Loucy (cell line): Measurements from ENCODE around the gene NFKB2.
A peak's percentile ranks its signal among the peaks of the same experiment; 100 is the strongest.

Experiments
- H2AFZ ChIP-seq: fragments of 200-600 bp; sonication (generic); 2 replicates; pipeline ENCODE4 v1.6.0; 2016; ENCODE audit warnings: antibody characterized with exemption, mild to moderate bottlenecking, low read length, moderate library complexity
- H3F3A ChIP-seq: fragments of 200-600 bp; 2 replicates; pipeline ENCODE4 v1.6.0; 2016; ENCODE audit warnings: antibody characterized with exemption, low read depth, mild to moderate bottlenecking
- H3K27me3 ChIP-seq: fragments of 200-600 bp; sonication (generic); 2 replicates; pipeline ENCODE4 v1.6.1; 2014; ENCODE audit warnings: low read length, mild to moderate bottlenecking; ENCODE audit not compliant: insufficient read depth, poor library complexity, severe bottlenecking
- H3K36me3 ChIP-seq: fragments of 200-600 bp; sonication (generic); 2 replicates; pipeline ENCODE4 v1.6.1; 2016; ENCODE audit warnings: low read length; ENCODE audit not compliant: insufficient read depth
- H3K4me1 ChIP-seq: fragments of 200-600 bp; sonication (generic); 2 replicates; pipeline ENCODE4 v1.5.1; 2014; ENCODE audit warnings: low read length, mild to moderate bottlenecking; ENCODE audit not compliant: insufficient read depth, poor library complexity, severe bottlenecking
- H3K4me2 ChIP-seq: fragments of 200-600 bp; sonication (generic); 2 replicates; pipeline ENCODE4 v1.6.0; 2014; ENCODE audit warnings: antibody characterized with exemption, low read length, low read depth, mild to moderate bottlenecking; ENCODE audit not compliant: poor library complexity, severe bottlenecking
- H3K4me3 ChIP-seq: fragments of 200-600 bp; sonication (generic); 2 replicates; pipeline ENCODE4 v1.5.1; 2014; ENCODE audit warnings: low read length, mild to moderate bottlenecking, mixed read lengths; ENCODE audit not compliant: poor library complexity, severe bottlenecking
- H3K79me2 ChIP-seq: fragments of 200-600 bp; sonication (generic); 2 replicates; pipeline ENCODE4 v1.6.1; 2014; ENCODE audit warnings: low read length; ENCODE audit not compliant: insufficient read depth
- H3K9ac ChIP-seq: fragments of 200-600 bp; sonication (generic); 2 replicates; pipeline ENCODE4 v1.6.0; 2014; ENCODE audit warnings: mild to moderate bottlenecking, low read depth, low read length, moderate library complexity; ENCODE audit not compliant: poor library complexity, severe bottlenecking
- H3K9me2 ChIP-seq: fragments of 200-600 bp; sonication (generic); replicated peaks from 2 replicates; pipeline ENCODE4 v1.6.1; 2016; ENCODE audit warnings: low read depth, low read length, mixed read lengths
- H3K9me3 ChIP-seq: fragments of 200-600 bp; sonication (generic); 2 replicates; pipeline ENCODE4 v1.6.1; 2014; ENCODE audit warnings: mild to moderate bottlenecking, antibody characterized with exemption, low read length, low read depth; ENCODE audit not compliant: insufficient read depth
- H4K20me1 ChIP-seq: fragments of 200-600 bp; sonication (generic); 2 replicates; pipeline ENCODE4 v1.6.0; 2014; ENCODE audit warnings: antibody characterized with exemption, low read length, mild to moderate bottlenecking; ENCODE audit not compliant: insufficient read depth, poor library complexity, severe bottlenecking
- EZH2phosphoT487 ChIP-seq: fragments of 200-600 bp; IDR thresholded peaks from 2 replicates; pipeline ENCODE4 v1.6.1; 2018; ENCODE audit warnings: antibody characterized with exemption, mild to moderate bottlenecking, moderate library complexity, borderline replicate concordance
- TF ChIP-seq, protein P1 (sequence below): fragments of 200-600 bp; sonication (generic); conservative IDR thresholded peaks from 2 replicates; pipeline ENCODE4 v1.5.1; 2014; ENCODE audit warnings: mild to moderate bottlenecking, antibody characterized with exemption, low read length

The NFKB2 gene

DNA sequence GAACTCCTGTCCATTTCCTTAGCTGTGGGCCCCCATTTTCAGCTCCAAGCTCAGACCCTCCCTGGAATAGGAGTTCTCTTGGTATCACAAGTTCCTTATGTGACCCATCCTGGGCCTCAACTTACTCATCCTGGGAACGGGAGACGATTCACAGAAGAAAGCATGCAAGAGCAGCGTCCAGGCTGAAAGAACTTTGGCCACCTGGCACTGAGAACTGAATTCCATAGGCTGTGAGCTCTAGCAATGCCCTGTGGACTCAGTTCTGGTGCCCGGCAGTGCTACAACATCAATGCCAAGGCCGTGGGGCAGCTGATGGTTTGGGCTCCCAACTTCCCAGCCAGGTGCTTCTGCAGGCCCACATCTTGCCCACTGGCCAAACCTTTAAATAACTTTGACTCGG is 40.8 kb downstream of the NFKB2 start:
- H3K9ac ChIP-seq: no peak overlapping the region
- H3K27me3 ChIP-seq: no peaks in the 10 kb centered on the region
- peak overlapping the region; percentile 51 for H3K4me2 ChIP-seq
- H3K9me3 ChIP-seq: no peaks in the 10 kb centered on the region
- no peak overlapping the region for H2AFZ ChIP-seq
- no peak overlapping the region for H3K4me3 ChIP-seq
- TF ChIP-seq, protein P1, sequence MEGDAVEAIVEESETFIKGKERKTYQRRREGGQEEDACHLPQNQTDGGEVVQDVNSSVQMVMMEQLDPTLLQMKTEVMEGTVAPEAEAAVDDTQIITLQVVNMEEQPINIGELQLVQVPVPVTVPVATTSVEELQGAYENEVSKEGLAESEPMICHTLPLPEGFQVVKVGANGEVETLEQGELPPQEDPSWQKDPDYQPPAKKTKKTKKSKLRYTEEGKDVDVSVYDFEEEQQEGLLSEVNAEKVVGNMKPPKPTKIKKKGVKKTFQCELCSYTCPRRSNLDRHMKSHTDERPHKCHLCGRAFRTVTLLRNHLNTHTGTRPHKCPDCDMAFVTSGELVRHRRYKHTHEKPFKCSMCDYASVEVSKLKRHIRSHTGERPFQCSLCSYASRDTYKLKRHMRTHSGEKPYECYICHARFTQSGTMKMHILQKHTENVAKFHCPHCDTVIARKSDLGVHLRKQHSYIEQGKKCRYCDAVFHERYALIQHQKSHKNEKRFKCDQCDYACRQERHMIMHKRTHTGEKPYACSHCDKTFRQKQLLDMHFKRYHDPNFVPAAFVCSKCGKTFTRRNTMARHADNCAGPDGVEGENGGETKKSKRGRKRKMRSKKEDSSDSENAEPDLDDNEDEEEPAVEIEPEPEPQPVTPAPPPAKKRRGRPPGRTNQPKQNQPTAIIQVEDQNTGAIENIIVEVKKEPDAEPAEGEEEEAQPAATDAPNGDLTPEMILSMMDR: no peak
- no peak for TF ChIP-seq EZH2phosphoT487
- H4K20me1 ChIP-seq: no peaks in the 10 kb centered on the region
- H3K79me2 ChIP-seq: peaks cover 10% of the 10 kb centered on the region
- no peaks in the 10 kb centered on the region for H3K9me2 ChIP-seq
- no peaks in the 10 kb centered on the region for H3K36me3 ChIP-seq
- no peaks in the 10 kb centered on the region for H3F3A ChIP-seq
- peaks cover 4% of the 10 kb centered on the region for H3K4me1 ChIP-seq

DNA sequence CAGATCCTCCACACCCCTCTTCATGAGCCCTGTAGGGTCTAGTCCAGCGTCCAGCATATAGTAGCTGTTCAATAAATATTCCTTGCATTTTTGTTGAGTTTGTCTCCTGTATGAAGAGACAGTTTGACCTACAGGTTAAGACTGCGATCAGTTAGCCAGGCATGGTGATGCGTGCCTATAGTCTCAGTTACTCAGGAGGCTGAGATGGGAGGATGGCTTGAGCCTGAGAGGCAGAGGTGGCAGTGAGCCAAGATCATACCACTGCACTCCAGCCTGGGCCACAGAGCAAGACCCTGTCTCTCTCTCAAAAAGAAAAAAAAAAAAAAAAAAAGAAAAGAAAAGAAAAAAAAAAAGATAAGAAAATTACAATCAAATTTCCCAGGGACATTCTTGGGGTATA is 42.0 kb downstream of the NFKB2 start:
- no peak overlapping the region for H3K4me3 ChIP-seq
- no peak overlapping the region for H3K4me2 ChIP-seq
- no peak overlapping the region for H3K9ac ChIP-seq

DNA sequence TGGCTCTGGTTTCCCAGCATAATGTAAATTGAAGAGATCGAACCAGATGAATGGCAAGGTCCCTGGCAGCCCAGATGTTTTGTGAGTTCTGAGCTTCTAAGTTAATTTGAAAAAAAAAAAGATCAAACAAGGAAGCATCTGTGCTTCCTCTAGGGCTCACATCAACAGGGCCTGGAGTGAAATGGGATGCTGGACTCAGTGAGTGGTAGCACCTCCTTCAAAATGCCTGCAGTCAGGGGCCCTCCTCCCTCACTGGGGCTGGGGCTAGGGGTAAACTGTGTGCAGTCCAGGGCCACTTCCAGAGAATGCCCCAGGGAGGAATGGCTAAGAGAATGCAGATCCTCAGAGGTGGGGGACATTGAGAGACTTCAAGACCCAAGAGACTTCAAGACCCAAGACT is 42.9 kb downstream of the NFKB2 start:
- no peak overlapping the region for H3K9ac ChIP-seq
- no peak overlapping the region for H2AFZ ChIP-seq
- no peaks in the 10 kb centered on the region for H3K9me3 ChIP-seq
- H3K4me1 ChIP-seq: no peaks in the 10 kb centered on the region
- no peaks in the 10 kb centered on the region for H3K36me3 ChIP-seq
- H3K4me2 ChIP-seq: no peak overlapping the region
- H3K9me2 ChIP-seq: no peaks in the 10 kb centered on the region
- H3K79me2 ChIP-seq: no peaks in the 10 kb centered on the region
- TF ChIP-seq, protein P1: no peak
- no peak for TF ChIP-seq EZH2phosphoT487
- no peaks in the 10 kb centered on the region for H3F3A ChIP-seq
- H3K27me3 ChIP-seq: no peaks in the 10 kb centered on the region
- no peaks in the 10 kb centered on the region for H4K20me1 ChIP-seq
- no peak overlapping the region for H3K4me3 ChIP-seq

More for the DNA sequence above, 42.0 kb downstream of the NFKB2 start:
- Histone ChIP-seq H3K4me1 (no peaks in the 10 kb centered on the region), H3K27me3 (no peaks in the 10 kb centered on the region), H3K36me3 (no peaks in the 10 kb centered on the region), H2AFZ (no peak overlapping the region), H3K9me3 (no peaks in the 10 kb centered on the region), H3K79me2 (no peaks in the 10 kb centered on the region), H3K9me2 (no peaks in the 10 kb centered on the region), H3F3A (no peaks in the 10 kb centered on the region), H4K20me1 (no peaks in the 10 kb centered on the region)
- TF ChIP-seq, protein P1: no peak
- TF ChIP-seq EZH2phosphoT487: no peak
